C4-2B (cell line): ENCODE results near the gene GABRB1.

Experiments used
- ZFX ChIP-seq: fragments of 450-650 bp; IDR thresholded peaks from 2 replicates; pipeline ENCODE4 v1.6.1; 2017
- TF ChIP-seq, protein P1 (sequence below): fragments of 450-650 bp; conservative IDR thresholded peaks from 2 replicates; pipeline ENCODE4 v1.5.1; 2017; ENCODE audit warnings: mild to moderate bottlenecking

DNA sequence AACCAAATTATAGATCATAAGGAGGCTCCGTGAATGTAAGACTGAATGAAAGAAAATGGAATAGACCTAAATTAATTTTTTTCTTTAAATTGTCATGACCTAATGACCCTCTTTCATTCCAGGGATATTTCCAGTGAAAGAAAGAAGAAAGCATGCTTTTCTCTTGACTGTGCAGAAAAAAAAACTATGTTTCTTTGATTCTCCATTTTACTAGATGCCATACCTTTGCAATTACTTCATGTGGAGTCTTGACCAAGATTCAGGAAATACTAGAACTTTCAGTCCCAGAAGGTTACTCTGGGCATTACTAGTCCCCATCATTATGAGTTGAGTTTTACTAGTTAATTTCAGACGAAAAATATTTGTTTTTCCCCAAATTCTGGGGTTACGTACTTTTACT, 438.6 kb downstream of the GABRB1 start:
- TF ChIP-seq, protein P1, sequence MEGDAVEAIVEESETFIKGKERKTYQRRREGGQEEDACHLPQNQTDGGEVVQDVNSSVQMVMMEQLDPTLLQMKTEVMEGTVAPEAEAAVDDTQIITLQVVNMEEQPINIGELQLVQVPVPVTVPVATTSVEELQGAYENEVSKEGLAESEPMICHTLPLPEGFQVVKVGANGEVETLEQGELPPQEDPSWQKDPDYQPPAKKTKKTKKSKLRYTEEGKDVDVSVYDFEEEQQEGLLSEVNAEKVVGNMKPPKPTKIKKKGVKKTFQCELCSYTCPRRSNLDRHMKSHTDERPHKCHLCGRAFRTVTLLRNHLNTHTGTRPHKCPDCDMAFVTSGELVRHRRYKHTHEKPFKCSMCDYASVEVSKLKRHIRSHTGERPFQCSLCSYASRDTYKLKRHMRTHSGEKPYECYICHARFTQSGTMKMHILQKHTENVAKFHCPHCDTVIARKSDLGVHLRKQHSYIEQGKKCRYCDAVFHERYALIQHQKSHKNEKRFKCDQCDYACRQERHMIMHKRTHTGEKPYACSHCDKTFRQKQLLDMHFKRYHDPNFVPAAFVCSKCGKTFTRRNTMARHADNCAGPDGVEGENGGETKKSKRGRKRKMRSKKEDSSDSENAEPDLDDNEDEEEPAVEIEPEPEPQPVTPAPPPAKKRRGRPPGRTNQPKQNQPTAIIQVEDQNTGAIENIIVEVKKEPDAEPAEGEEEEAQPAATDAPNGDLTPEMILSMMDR: no peak
- no peak for TF ChIP-seq ZFX
